Naive thymus-derived CD8-positive, alpha-beta T cell (primary cell): ENCODE results near the gene SCIN. TPM values are rescaled to one million over a fixed set of nuclear protein-coding genes. Genes with fewer than 3 reads are reported as not detected.

Source experiments
- ATAC-seq, 2 donors: fragments of 150-1000 bp; cut with Tn5 transposase in 1 of 2; sonication (Bioruptor Pico), chemical (Tn5 transposase) in 1 of 2; 1 replicate in 1 of 2; 2 replicates in 1 of 2; pipeline ENCODE4 v1.10.0; 2021; ENCODE audit warnings: mild to moderate bottlenecking in 2 of 2, moderate library complexity in 2 of 2
- POLR2A ChIA-PET: fragments of 350-600 bp; sonication (Branson Sonifier 250); formaldehyde crosslinking; loops from one replicate; lab custom pipeline; 2021; ENCODE audit warnings: antibody characterized with exemption; lab: Charles Lee
- DNase-seq, 10 donors: peaks; one replicate each; pipeline versions ENCODE4 v3.0.0 to v3.0.0-alpha.2; 2020 to 2022
- H3K27ac Mint-ChIP-seq, 10 donors: one replicate each; pipeline ENCODE4 v1.8.0; 2020 to 2022; ENCODE audit warnings: mild to moderate bottlenecking in 10 of 10, mixed read lengths in 10 of 10, moderate library complexity in 4 of 10, inconsistent platforms in 1 of 10
- H3K27me3 Mint-ChIP-seq, 5 donors: one replicate each; pipeline ENCODE4 v1.8.0; 2021 to 2022; ENCODE audit warnings: mixed read lengths in 5 of 5
- H3K36me3 Mint-ChIP-seq, 3 donors: one replicate each; pipeline ENCODE4 v1.8.0; 2020 to 2022; ENCODE audit warnings: mixed read lengths in 3 of 3, mild to moderate bottlenecking in 2 of 3, inconsistent platforms in 1 of 3
- H3K4me1 Mint-ChIP-seq, 4 donors: one replicate each; pipeline ENCODE4 v1.8.0; 2021 to 2022; ENCODE audit warnings: mixed read lengths in 4 of 4
- H3K4me3 Mint-ChIP-seq, 10 donors: one replicate each; pipeline ENCODE4 v1.8.0; 2020 to 2022; ENCODE audit warnings: mild to moderate bottlenecking in 10 of 10, mixed read lengths in 10 of 10, moderate library complexity in 6 of 10, inconsistent platforms in 1 of 10
- H3K9me3 Mint-ChIP-seq, 9 donors: one replicate each; pipeline ENCODE4 v1.8.0; 2020 to 2022; ENCODE audit warnings: mixed read lengths in 9 of 9, mild to moderate bottlenecking in 3 of 9, inconsistent platforms in 1 of 9, moderate library complexity in 1 of 9
- polyA plus RNA-seq, 3 donors: library from polyadenylated mRNA; unstranded; fragments of 300-500 nt; fragmentation: Illumina TruSeq; gene quantifications; one replicate each; pipeline ENCODE4 v1.2.3, GENCODE V29; 2021
- total RNA-seq, 8 experiments: library from RNA in 2 of 8; stranded (reverse) in 2 of 8; gene quantifications; one replicate each; pipeline ENCODE4 v1.2.3 and lab custom pipeline; 2021 to 2026

SCIN gene
- total and polyA plus RNA-seq, 5 experiments from 2014 or later = 0.10 to 0.41 (median 0.38) TPM; not detected in 2

DNA sequence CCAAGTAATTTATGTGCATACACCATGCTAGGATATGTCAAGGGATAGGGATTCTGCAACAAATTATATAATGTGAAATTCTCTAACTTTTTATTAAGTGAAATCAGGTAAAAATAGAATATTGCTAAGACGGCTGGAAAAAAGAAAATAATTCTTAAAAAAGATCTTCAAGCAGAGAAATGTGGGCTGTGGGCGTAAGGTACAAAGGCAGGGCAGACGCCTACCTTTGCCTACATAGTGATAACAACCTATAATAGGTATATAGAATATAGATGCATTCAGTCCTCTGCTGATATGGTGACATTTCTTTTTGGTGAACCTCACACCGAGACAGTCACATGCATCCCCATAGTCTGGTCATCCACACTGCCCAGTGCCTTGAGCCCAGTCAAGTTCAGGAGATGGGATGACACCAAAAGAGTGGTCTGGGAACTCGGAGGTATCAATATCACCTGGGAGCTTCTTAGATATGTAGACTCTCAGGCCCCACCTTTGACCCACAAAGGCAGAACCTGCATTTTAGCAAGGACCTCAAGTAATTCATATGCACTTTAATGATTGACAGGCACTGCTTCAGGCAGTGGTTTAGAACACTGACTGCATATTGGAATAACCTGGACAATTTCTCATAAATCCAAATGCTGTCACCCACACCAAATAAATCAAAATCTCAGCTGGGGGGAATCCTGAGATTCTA, 59.4 kb downstream of the SCIN start:
- DNase-seq (no peak), ATAC-seq (no peak)
- Mint-ChIP-seq H3K27me3 (peaks cover 10 to 19% (median 14%) of the 10 kb centered on the region in 5 donors), H3K36me3 (no peaks in the 10 kb centered on the region), H3K9me3 (no peaks in the 10 kb centered on the region), H3K4me1 (peaks cover 0 to 9% (median 1%) of the 10 kb centered on the region in 4 donors), H3K4me3 (no peak overlapping the region), H3K27ac (no peak overlapping the region)
- POLR2A ChIA-PET = no interaction called here

- Mint-ChIP-seq H3K4me3 (no peak overlapping the region), H3K9me3 (no peaks in the 10 kb centered on the region), H3K4me1 (peaks cover 0 to 10% (median 2%) of the 10 kb centered on the region in 4 donors), H3K27ac (no peak overlapping the region), H3K27me3 (peaks cover 10 to 17% (median 13%) of the 10 kb centered on the region in 5 donors), H3K36me3 (no peaks in the 10 kb centered on the region)
- DNase-seq (no peak), ATAC-seq (no peak)
- POLR2A ChIA-PET = no interaction called here
Measured at GRCh38 chr7:12630513-12630819, 59.9 kb downstream of the SCIN start.

DNA sequence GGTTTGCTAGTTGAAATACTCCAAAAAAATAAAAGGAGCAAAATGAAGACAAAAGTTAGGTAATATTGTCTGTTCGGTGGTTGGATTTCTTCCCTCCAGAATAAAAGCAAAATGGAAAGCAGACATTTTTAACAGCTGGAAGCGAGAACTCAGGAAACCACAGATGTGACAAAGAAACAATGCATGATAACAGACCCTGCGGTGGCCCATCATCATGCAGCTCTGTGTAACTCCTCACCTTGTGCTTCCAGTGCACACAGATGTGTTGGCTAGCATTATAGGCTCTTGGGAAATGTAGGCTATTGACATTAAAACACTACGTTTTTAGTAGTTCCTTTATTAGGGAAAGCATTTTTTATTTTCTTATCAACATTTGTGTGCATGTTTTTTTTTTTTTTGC, 63.1 kb downstream of the SCIN start:
- ATAC-seq (no peak), DNase-seq (no peak)
- H3K9me3 Mint-ChIP-seq = no peaks in the 10 kb centered on the region
- H3K4me1 Mint-ChIP-seq = peaks cover 7 to 33% (median 19%) of the 10 kb centered on the region in 4 donors
- POLR2A ChIA-PET = no interaction called here
- H3K36me3 Mint-ChIP-seq = no peaks in the 10 kb centered on the region
- peaks cover 0 to 6% (median 0%) of the 10 kb centered on the region in 5 donors for H3K27me3 Mint-ChIP-seq
- H3K27ac Mint-ChIP-seq = no peak overlapping the region
- H3K4me3 Mint-ChIP-seq = no peak overlapping the region

DNA sequence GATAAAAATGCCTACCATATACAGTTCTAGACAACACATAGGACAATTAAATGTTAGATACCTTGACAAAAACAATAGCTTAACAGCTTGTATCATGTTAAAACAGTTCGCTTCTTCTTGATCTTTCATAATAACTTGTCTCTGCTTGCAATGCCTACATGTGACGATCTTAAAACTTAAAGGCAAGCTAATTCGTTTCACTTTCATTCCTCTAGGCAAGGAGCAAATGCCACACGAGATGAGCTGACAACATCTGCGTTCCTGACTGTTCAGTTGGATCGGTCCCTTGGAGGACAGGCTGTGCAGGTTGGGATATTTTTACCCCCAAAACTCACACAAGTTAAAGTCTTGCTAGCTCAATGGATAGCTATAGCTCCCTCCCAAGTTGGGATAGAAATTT, 65.3 kb downstream of the SCIN start:
- peaks cover 7 to 41% (median 19%) of the 10 kb centered on the region in 4 donors for H3K4me1 Mint-ChIP-seq
- peak overlapping the region; percentile 38 to 81 (median 71) for H3K4me3 Mint-ChIP-seq
- H3K36me3 Mint-ChIP-seq = no peaks in the 10 kb centered on the region
- H3K9me3 Mint-ChIP-seq = no peaks in the 10 kb centered on the region
- POLR2A ChIA-PET = no interaction called here
- peak overlapping the region in 9 of 10 donors; percentile 54 to 91 (median 88) for H3K27ac Mint-ChIP-seq
- H3K27me3 Mint-ChIP-seq = peaks cover 0 to 6% (median 0%) of the 10 kb centered on the region in 5 donors
- ATAC-seq (peak in 1 of 2 donors; percentile 57), DNase-seq (peak in 4 of 10 donors; percentile 1 to 41 (median 23))

DNA sequence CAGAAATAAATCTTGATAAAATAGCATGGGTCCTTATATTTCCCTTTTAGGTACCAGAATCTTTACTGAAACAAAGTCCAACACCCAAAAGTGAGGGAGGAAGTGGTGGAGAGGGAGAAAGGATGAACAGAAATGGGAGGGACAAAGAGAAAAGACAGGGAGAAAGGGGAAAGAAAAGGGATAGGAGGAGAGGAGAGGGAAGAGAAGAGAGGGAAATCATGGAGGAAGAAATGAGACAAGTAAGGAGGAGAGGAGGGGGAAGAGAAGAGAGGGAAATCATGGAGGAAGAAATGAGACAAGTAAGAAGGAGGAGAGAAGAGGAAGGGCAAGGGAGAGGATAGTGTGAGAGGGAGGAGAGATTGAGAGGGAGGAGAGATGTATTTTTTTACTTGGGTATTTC, 66.8 kb downstream of the SCIN start:
- POLR2A ChIA-PET = no interaction called here

GRCh38 chr7:12637819-12638592, 67.5 kb downstream of the SCIN start:
- Mint-ChIP-seq H3K36me3 (no peaks in the 10 kb centered on the region), H3K27ac (peak overlapping the region in 9 of 10 donors; percentile 38 to 83 (median 77)), H3K27me3 (peaks cover 0 to 2% (median 0%) of the 10 kb centered on the region in 5 donors), H3K4me1 (peaks cover 7 to 41% (median 19%) of the 10 kb centered on the region in 4 donors), H3K9me3 (no peaks in the 10 kb centered on the region), H3K4me3 (peak overlapping the region in 9 of 10 donors; percentile 2 to 75 (median 41))
- peak in 3 of 10 donors; percentile 1 to 12 (median 3) for DNase-seq
- peak in 1 of 2 donors; percentile 42 for ATAC-seq
- POLR2A ChIA-PET = no interaction called here

More for the DNA sequence above, 66.8 kb downstream of the SCIN start:
- Mint-ChIP-seq H3K9me3 (no peaks in the 10 kb centered on the region), H3K36me3 (no peaks in the 10 kb centered on the region), H3K27me3 (peaks cover 0 to 5% (median 0%) of the 10 kb centered on the region in 5 donors), H3K27ac (peak overlapping the region in 5 of 10 donors; percentile 28 to 66 (median 39)), H3K4me1 (peaks cover 7 to 41% (median 19%) of the 10 kb centered on the region in 4 donors), H3K4me3 (peak overlapping the region in 1 of 10 donors; percentile 9)
- ATAC-seq (no peak), DNase-seq (no peak)

- POLR2A ChIA-PET = no interaction called here
- no peak overlapping the region for H3K4me3 Mint-ChIP-seq
- H3K27me3 Mint-ChIP-seq = peaks cover 0 to 2% (median 0%) of the 10 kb centered on the region in 5 donors
- H3K27ac Mint-ChIP-seq = no peak overlapping the region
- DNase-seq (peak in 3 of 10 donors; percentile 56 to 60 (median 59)), ATAC-seq (peak; percentile 40 to 41)
- H3K4me1 Mint-ChIP-seq = peaks cover 7 to 33% (median 18%) of the 10 kb centered on the region in 4 donors
- no peaks in the 10 kb centered on the region for H3K9me3 Mint-ChIP-seq
- no peaks in the 10 kb centered on the region for H3K36me3 Mint-ChIP-seq
Measured at GRCh38 chr7:12638851-12639456, 68.4 kb downstream of the SCIN start.

DNA sequence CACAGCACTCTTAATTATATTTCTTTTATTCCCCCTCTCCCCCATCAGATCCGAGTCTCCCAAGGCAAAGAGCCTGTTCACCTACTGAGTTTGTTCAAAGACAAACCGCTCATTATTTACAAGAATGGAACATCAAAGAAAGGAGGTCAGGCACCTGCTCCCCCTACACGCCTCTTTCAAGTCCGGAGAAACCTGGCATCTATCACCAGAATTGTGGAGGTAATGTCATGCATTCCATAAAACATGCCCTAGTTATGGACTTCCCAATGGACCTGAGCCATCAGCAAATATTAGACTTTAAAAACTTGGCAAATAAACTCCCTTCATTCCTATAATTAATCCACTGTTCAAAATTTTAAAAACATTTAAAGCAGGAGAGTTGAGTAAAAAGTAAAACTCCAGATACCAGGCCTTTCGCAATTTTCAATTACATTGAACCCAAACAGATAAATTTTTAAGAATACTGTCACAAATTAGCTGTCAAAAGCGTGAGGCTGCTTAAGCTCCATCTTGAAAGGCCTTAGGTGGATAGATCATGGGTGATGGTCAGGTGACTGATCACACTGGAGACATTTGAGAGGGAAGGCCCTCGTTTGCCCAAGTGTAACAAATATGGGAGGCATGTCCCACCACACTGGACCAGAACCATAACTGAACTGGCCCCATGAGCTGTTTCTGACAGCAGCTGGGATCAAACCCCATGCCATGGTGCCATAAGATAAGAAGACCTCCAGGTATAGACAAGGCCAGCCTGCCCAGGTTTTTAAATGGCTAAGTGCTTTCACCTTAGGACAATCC, 70.0 kb downstream of the SCIN start:
- Mint-ChIP-seq H3K27ac (no peak overlapping the region), H3K36me3 (no peaks in the 10 kb centered on the region), H3K9me3 (no peaks in the 10 kb centered on the region), H3K27me3 (peaks cover 0 to 2% (median 0%) of the 10 kb centered on the region in 5 donors), H3K4me1 (peaks cover 7 to 31% (median 17%) of the 10 kb centered on the region in 4 donors), H3K4me3 (no peak overlapping the region)
- ATAC-seq (no peak), DNase-seq (no peak)
- POLR2A ChIA-PET = no interaction called here

- Mint-ChIP-seq H3K36me3 (no peaks in the 10 kb centered on the region), H3K4me1 (peaks cover 5 to 24% (median 10%) of the 10 kb centered on the region in 4 donors), H3K9me3 (no peaks in the 10 kb centered on the region), H3K4me3 (no peak overlapping the region), H3K27me3 (peaks cover 0 to 2% (median 0%) of the 10 kb centered on the region in 5 donors), H3K27ac (no peak overlapping the region)
- ATAC-seq = no peak
- POLR2A ChIA-PET = no interaction called here
- DNase-seq = no peak
Measured at GRCh38 chr7:12641196-12641595, 70.7 kb downstream of the SCIN start.

DNA sequence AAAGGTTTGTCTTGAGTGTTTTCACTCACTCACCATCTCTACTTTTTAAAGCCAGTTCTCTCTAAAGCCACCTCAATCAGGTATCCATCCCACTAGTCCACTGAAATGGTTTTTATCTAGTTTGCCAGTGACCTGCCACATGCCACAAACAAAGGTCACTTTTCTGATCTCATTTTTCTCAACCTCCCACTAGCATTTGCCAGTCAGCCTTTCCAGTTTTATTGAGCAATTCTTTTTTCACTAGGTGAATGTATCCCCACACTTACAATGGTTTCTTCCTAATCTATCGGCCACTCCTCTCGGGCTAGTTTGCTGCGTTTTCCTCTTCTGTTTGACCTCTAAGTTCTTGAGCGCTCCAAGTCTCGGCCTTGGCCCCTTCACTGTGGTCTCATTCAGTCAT, 72.0 kb downstream of the SCIN start:
- Mint-ChIP-seq H3K36me3 (no peaks in the 10 kb centered on the region), H3K27me3 (peaks cover 0 to 2% (median 0%) of the 10 kb centered on the region in 5 donors), H3K27ac (no peak overlapping the region), H3K9me3 (no peaks in the 10 kb centered on the region), H3K4me3 (no peak overlapping the region), H3K4me1 (peaks cover 3 to 17% (median 5%) of the 10 kb centered on the region in 4 donors)
- ATAC-seq (no peak), DNase-seq (no peak)
- POLR2A ChIA-PET = no interaction called here

DNA sequence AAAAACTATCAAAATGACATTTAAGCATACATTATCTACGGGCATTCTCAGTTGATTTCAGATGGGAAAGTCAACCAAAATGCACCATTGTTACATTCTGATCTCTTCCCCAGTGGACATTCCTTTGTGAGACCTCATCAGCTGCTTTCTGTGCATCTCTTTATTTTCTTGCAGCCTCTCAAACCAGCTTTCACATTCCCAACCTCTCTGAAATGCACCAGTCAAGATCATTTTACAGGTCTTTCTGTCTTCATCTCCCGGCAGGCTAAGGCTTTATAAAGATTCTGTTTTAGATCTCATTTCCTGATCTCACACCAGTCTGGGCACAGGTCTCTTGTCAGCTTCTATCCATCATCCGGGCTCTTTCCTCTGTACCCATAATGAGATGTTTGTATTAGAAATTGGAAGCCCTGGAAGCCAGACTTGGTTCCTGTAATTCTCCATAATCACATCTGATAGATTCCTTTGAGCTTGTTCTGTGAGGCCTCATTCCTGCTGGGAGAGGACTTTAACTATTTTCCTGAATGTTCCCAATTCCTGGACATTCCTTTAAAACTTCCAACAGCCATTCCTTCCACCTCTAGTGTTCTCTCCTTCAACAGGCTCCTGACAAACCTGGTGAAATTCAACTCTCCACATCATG, 72.6 kb downstream of the SCIN start:
- Mint-ChIP-seq H3K27ac (no peak overlapping the region), H3K4me1 (peaks cover 1 to 13% (median 2%) of the 10 kb centered on the region in 4 donors), H3K27me3 (peaks cover 0 to 2% (median 0%) of the 10 kb centered on the region in 5 donors), H3K36me3 (no peaks in the 10 kb centered on the region), H3K9me3 (no peaks in the 10 kb centered on the region), H3K4me3 (no peak overlapping the region)
- POLR2A ChIA-PET = no interaction called here
- ATAC-seq (no peak), DNase-seq (no peak)

DNA sequence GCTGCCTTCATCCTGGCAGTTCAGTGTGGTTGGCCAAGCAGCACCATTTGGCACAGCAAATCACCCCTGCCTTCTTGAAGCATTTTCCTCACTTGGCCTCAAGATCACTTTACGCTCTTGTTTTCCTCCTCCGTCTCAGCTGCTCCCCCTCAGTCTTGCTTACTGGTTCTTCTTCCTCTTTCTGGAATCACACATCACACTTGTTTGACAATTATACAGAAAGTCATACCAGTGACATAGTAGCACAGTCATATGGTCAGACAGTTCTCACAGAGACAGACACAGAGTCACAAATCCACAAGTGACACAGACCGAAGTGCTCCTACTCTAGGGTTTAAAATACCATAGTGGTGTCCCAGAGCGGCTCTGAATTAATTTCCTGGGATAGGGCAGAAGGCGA, 73.1 kb downstream of the SCIN start:
- no peak for ATAC-seq
- Mint-ChIP-seq H3K27me3 (peaks cover 0 to 2% (median 0%) of the 10 kb centered on the region in 5 donors), H3K36me3 (no peaks in the 10 kb centered on the region), H3K4me3 (no peak overlapping the region), H3K9me3 (no peaks in the 10 kb centered on the region), H3K27ac (no peak overlapping the region), H3K4me1 (peaks cover 0 to 7% (median 0%) of the 10 kb centered on the region in 4 donors)
- POLR2A ChIA-PET = no interaction called here
- peak in 1 of 10 donors; percentile 3 for DNase-seq
